ENCODE measurements around the gene STK36.

DNA sequence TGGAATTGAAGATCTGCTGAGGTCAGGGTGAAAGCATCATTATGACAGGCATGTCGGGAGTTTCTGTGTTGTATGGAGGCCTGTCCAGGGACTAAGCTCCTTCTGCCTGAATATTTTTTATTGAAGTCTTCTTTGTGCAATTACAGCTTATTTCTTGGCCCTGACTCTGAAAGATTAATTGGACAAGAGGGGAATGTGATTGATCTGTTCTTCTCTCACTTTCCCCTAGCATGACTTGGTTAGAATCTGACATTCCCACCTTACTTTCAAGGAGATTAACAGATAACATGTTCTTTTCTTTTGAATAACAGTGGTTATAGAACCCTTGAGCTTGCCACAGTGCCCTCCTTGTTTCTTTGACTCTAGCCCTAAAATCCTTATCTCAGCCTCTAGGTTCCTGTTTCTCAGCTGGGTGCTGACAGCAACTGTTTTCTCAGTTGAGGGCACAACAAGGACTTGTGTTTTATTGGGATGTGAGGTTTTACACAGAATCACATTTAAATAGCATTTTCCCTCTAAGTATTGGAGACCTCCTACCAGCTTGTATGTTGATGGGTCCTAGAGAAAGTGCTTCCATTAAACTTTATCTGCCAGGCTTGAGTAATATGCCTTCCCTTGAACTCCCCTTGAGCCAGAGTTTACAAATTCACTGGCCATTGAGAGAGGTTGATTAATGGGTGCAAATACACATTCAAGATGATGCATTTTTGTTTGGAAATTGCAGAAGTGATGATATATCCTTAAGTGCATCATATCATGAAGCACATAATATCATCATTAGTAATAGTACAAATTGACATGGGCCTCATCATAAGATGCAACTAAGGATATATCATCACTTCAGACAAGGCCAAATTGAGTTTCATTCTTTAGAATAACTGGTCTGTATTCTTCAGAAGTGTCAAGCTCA is 51.2 kb downstream of the STK36 start:
- TF ChIP-seq CTCF (IDR thresholded peaks at IDR 0.05): no peak
- no peak for TF ChIP-seq POLR2A (IDR thresholded peaks at IDR 0.05)
